MV-4-11 (cell line): ENCODE results near the gene MECP2.
"Not testable (repeated sequence)": the region's sequence is repeated elsewhere in the genome, so short reads cannot be mapped to it uniquely, and the experiment has no call there.

Experiments used
- DNase-seq: peaks from one replicate; lab custom pipeline; 2025; lab: John Stamatoyannopoulos, UW

The MECP2 gene

DNA sequence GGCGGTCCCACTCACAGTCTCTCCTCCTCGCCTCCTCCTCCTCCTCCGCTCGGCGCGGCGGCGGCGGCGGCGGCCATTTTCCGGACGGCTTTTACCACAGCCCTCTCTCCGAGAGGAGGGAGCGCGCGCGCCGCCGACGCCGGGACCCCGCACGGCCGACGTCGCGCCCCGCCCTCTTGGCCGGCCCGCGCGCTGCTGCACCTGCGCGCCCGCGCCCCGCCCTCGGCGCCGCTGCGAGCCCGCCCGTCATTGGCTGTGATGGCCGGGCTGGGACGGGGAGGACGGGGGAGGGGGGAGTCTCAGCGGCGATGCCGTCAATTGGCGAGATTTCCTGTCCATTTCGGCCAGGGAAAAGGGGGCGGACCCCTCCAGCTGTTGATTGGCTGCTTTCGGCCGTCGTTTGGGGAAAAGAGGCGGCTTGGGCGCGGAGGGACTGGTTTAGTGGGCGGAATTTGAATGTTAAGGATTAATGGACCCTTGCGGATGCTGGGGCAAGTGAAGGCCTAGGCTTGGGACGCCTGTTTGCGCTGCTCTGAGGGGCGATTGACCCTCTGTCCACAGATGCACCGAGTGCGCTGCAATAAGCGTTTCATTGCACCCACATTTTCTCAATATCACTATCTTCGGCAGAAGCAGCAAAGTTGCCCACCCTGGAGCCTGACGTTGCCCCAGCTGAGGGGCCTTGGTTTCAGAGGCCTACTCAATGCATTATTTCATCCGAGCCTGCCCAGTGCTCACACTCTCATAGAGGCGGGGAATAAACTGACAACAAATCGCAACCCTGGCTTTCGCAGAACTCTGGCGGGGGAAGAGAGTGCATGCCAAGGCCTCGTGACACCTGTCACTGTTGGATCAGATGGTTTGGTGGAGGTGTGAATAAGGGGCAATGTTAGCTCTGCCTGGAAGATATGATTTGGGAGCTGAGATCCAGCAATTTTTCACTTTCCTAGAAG is at the start of gene MECP2:
Gene MECP2, minus strand, starts transcription at position 129 of the 953 bp plus-strand sequence.
- DNase-seq, result peak; percentile 87

DNA sequence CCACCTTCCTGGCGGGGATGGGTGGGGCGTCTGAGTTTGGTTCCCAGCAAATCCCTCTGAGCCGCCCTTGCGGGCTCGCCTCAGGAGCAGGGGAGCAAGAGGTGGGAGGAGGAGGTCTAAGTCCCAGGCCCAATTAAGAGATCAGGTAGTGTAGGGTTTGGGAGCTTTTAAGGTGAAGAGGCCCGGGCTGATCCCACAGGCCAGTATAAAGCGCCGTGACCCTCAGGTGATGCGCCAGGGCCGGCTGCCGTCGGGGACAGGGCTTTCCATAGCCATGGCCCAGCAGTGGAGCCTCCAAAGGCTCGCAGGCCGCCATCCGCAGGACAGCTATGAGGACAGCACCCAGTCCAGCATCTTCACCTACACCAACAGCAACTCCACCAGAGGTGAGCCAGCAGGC is 46.5 kb upstream of the MECP2 start, which contains the start of gene OPN1LW:
Gene OPN1LW, plus strand, starts transcription at position 234 of the 400 bp plus-strand sequence. Its CDS starts 41 bp downstream, at position 275.
- not testable (repeated sequence) for DNase-seq

DNA sequence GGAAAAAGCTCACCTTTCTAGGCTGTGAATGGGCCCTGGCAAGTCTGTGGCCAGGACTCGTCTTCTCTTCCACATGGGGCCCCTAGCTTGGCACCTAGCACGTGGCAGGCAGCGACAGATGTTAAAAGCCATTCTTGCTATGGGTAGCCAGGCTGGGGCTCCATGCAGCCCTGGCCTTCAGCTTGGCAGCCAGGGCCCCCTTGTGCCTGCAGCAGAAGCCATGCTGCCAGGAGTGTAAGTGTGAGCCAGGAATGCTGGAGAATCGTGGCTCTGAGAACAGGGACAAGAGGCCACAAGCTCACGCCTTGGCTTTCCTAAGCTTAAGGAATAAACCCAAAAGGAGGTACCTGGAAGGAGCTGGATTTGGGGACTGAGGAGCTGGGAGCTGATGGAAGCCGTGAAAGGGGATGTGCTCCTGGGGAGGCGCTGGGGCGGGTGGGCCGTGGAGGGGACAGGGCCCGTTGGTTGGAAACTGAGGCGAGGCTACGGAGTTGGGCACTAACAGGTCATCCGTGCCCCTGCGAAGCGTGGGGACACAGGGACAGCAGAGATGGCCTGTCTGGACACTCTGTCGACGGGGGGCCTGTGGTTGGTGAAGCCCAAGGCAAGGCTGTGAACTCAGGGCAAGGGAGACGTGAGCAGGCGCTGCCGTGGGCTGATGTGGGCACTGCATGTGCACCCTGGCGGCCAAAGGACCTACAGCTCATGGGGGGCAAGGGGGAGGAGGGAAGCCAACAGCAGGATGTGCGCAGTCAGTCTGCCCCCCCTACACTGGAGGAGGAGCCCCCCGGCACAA is 45.6 kb upstream of the MECP2 start:
- DNase-seq, result no peak

DNA sequence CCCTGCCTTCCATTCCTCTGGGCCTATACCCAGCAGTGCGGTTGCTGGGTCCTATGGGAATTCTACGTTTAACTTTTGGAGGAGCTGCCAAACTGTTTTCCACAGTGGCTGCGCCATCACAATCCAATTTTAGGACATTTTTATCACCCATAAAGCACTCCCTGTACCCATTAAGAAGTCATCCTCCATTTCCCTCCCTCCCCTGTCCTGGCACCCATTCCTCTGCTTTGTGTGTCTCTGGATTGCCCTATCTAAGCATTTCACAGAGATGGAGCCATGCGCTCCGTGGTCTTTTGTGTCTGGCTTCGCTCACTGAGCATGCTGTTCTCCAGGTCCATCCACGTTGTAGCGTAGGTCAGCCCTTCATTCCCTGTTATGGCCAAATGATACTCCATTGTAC is 44.9 kb upstream of the MECP2 start:
- DNase-seq, result no peak

DNA sequence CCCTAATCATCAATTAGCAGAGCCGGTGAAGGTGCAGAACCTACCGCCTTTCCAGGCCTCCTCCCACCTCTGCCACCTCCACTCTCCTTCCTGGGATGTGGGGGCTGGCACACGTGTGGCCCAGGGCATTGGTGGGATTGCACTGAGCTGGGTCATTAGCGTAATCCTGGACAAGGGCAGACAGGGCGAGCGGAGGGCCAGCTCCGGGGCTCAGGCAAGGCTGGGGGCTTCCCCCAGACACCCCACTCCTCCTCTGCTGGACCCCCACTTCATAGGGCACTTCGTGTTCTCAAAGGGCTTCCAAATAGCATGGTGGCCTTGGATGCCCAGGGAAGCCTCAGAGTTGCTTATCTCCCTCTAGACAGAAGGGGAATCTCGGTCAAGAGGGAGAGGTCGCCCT is 43.2 kb upstream of the MECP2 start:
- DNase-seq, result no peak

DNA sequence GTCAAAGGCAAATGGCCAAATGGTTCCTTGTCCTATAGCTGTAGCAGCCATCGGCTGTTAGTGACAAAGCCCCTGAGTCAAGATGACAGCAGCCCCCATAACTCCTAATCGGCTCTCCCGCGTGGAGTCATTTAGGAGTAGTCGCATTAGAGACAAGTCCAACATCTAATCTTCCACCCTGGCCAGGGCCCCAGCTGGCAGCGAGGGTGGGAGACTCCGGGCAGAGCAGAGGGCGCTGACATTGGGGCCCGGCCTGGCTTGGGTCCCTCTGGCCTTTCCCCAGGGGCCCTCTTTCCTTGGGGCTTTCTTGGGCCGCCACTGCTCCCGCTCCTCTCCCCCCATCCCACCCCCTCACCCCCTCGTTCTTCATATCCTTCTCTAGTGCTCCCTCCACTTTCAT is 42.7 kb upstream of the MECP2 start:
- DNase-seq, result no peak

DNA sequence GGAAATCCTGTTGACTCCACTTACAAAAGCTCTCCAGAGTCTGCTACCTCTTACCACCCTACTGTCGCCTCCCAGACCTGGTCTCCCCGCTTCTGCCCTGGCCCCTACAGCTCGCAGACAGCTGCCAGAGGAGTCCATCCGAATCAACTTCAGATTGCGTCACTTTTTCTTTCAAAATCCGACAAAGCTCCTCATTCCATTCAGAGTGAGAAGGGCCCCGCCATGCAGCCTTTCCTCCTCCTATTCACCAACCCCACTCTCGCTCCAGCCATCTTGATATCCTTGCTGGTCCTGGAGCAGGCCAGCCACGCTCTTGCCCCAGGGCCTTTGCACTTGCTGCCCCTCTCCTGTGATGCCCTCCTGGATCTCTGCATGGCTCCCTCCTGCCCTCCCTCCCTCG is 41.3 kb upstream of the MECP2 start:
- peak; percentile 2 for DNase-seq

DNA sequence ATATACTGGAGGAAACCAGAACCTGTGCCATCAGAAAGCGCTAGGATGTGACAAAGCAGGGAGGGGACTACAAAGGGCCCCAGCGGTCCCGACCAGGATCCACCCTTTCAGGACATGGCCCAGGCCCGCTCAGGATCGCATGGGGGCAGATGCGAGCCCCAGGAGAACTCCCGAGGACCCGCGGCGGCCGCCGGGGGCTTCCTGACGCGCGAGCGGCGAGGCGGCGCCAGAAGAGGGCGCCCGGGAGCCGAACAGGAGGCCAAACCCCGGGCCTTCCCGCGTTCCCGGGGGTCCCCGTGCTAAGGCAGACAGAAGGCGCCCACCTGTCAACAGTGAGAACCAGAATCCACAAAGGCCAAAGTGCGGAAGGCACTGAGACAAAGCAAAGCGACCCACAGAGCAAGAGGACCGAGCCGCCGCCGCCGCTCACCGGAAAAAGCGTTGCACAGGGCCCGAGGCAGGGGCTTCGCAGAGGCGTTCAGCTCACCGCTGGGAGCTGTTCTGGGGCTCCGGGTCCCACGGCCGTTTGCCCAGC is 39.2 kb upstream of the MECP2 start:
- peak; percentile 19 for DNase-seq

DNA sequence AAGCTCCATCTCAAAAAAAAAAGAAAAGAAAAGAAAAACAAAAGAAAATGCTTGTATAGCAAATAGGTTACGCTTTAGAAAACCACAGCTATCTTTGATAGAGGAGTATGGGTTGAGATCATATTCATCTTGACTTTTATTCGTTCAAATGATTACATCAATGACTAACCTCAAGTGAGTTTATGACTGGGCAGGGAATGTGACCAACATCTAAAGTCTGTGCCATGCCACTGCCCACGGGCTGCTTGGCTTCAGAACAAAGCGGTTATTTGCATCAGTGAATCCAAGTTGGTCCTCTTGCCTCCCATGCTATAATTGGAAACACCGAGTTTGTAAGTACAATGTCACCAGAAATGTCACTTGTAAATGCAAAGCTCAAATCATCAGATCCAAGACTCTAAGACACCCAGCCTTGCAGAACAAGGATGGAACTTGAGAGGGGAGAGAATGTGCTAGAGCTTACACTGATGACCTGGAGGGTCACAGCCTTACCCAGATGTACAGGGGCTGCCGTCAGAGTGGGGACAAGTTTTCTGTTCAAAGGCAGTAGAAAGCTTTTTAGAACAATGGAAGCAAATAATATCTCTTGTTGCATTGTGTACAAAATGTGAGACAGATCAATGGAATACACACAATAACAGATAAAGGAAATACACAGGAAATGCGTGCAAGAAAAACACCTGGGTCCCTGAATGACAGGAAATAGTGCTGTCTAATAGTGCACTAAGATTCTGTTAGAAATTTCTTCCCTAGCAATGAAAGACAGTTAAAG is 38.1 kb upstream of the MECP2 start:
- DNase-seq, result no peak

DNA sequence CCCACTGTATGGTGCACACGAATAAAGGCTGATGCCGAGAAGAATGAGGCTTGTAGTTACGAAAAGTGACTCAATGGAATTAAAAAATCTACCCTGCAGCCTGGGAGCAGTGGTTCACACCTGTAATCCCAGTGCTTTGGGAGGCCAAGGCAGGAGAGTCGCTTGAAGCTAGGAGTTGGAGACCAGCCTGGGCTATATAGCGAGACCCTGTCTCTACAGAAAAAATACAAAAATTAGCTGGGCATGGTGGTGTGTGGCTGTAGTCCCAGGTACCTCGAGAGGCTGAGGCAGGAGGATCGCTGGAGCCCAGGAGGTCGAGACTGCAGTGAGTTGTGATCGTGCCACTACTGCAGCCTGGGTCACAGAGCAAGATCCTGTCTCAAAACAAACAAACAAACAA is 34.8 kb upstream of the MECP2 start:
- no peak for DNase-seq

DNA sequence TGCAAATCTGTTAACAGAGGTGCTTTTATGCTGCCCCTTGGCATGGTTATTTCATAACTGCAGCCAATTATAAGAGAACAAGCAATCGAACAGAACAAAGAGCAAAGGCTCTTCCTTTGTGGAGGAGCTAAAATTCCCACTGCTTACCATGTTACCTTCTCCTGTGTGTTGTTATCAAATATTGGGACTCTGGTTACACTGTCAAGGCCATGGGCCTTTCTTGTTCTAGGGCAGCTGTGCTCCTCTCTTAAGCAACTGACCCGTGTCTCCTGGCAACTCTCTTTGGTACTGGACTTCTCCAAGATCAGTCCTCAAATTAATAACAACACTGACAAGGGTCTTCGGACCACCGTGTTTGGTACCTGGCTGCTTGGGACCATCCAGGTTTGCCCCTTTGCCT is 34.4 kb upstream of the MECP2 start:
- DNase-seq, result no peak

DNA sequence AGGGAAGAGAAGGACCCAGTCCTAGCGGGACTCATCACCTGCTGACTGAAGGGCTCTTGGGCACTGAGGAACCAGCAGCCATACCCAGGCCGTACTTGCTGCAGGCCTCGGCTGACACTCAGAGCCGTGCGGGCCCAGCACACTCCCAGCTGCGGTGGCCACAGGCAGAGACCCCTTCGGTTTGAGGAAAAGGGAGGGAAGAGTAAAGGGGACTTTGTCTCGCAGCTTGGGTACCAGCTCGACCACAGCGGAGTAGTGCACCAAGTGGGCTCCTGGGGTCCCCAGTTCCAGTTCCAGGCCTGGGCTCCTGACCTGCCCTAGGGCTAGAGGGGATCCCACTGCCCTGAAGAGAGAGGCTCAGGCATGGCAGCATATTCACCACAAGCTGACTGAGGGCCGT is 28.6 kb upstream of the MECP2 start:
- no peak for DNase-seq

DNA sequence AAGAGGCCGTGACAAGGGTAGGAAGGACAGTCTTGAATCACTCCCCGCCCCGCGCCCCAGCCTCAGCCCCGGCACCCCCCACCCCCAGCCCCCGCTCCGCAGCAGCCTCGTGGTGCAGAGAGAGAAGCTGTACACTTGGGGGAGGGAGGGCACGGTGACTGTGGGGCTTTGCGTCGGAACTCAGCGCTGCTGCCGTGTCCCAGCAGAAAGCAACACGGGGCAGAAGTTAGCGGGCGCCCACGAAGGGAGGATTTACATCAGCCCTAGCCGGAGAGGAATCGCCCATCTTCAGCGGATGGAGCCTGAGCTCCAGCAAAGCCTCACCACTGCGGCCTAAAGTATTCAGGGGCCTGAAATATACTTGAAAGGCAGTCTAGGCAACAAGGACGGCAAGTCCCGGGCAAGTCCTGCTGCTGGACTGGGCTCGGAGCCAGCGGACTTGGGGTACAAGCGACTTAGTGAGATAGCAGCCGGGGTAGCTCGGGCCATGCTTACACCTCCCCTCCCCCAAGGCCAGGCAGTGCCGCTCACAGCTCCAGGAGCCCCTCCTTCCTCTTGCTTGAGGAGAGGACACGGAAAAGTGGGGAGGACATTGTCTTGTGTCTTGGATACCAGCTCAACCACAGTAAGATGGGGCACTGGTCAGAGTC is 28.0 kb upstream of the MECP2 start:
- DNase-seq, result no peak

DNA sequence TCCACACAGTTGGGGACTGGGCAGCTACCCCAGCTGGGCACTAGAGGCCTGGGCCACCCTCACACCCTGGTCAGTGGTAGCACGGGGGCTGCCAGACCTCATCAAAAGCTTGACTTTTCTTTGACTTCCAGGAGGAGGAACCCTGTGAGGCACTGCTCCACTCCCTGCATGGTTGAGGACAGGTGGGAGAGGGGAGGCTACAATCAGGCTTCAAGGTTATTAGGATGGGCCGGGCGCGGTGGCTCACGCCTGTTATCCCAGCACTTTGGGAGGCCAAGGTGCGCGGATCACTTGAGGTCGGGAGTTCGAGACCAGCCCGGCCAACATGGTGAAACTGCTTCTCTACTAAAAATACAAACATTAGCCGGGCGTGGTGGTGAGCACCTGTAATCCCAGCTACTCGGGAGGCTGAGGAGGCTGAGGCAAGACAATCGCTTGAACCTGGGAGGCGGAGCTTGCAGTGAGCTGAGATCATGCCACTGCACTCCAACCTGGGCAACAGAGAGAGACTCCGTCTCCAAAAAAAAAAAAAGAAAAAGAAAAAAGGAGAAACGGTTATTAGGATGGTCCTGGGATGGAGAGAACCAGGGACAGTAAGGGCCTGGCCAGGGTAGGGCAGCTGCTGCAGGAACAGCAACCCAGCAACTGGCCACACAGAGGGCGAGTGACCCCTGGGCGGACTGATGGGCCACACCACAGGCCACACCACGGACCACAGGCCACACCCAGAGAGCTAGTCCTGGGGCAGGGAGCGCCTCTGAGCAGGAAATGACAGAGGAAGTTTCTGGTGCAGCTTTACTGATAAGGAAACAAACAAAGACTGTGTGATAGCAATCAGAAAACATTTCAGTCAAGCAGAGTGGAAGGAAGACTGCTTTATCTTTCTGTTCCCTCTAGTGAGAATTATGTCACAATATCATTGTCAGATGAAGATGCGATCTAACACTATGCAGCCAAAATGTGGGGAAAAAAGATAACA is 26.0 kb upstream of the MECP2 start:
- DNase-seq, result peak; percentile 75

DNA sequence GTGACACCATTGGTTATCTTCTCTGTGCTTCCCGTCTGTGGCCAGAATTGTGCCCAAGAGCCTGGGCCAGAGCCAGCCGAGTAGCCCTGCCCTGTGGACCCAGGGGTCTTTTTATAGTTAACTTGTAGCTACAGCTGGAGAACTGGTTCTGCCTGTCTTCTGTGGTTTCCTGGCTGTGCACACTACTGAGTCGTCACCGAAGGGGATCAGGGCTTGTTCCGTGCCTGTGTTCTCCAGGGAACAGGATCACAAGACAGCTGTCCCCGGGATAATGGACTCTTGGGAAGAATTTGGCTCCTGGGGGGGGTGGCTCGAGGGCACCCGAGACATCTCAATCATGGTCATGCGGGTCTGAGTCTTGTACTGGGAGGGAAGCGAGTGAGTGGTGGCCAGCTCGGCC is 24.4 kb upstream of the MECP2 start:
- no peak for DNase-seq

DNA sequence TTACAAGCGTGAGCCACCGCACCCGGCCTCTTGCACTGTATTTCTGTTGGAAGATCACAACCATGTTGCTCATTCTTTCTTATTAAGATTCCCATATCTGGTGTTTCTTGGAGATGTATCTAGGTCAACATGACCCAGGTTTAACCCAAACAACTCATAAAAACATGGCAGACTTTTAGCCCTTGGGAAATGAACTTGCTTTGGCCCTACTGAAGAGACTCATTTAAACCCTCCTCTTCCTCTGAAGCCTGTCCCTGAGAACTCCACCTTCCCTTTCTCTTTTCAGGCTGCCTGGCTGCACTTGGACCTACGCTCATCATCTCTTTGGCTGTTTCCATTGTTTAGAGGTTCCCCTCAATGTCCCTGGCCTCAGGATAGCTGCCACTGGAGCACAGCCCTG is 23.7 kb upstream of the MECP2 start:
- DNase-seq, result no peak

DNA sequence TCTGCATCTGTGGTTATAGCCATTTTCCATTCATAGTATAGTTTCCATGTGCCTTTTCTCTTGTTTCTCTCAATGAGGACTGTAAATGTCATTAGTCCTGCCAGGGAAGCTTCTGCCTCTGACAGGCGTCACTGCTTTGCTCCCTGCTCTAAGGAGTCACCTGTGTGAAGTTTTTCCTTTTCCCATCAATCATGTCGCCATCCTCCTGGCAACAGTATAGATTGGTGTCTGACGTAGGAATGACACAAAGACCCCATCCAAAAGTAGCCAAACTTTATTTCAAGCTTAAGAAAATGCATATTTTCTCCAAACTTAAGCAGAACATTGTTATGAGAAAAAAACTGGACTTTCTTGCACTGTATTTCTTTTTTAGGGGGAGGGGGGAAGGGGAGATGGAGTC is 23.1 kb upstream of the MECP2 start:
- no peak for DNase-seq

DNA sequence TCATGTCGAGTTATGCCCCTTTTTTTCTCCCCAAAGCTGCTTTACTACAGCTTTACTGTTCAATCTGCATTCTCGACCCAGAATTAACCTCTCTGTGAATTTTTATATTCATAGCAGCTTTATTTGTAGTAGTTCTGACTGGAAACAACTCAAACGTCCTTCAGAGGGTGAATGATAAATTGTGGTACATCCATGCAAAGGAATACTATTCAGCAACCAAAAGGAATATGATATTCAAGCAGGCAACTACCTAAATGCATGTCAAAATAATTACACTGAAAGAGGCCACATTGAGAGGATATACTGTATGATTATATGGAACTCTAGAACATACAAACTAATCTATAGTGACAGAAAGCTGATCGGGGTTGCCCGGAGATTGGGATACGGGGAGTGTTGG is 20.0 kb upstream of the MECP2 start:
- DNase-seq, result no peak

DNA sequence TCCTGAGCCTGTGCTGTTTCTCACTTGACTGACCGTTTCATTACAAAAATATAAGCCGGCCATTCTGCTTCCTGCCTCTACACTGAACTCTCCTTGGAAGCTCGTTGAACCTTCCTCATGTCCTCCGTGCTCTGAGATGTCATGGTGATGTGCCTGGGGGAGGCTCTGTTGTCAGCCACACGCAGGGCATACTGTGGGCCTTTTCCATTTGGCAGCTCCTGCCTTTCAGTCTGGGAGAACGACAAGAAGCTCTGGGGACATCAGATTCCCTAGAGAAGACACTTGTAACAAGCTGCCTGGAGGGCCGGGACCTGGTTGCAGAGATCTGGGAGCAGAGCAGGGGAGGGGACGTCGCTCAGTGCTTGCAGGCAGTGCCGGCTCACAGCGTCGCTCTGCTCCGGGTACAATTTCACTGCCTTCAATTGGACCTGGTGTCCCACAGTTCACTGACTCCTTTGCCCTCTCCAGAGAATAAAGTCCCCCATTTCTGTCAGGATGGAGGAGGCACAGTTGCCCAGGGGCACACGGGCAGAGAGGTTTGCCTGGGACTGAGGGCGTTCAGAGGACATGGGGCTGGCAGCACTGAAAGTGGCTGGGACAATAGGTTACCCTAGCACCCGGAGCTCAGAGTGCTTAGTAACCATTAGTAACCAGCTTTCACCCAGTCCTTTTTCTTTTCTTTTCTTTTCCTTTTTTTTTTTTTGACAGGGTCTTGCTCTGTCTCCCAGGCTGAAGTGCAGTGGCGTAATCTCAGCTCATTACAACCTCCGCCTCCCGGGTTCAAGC is 19.1 kb upstream of the MECP2 start:
- no peak for DNase-seq
